NCI-H1930 (cell line): ENCODE measurements around the gene SLBP.
"Not testable (repeated sequence)": the region's sequence is repeated elsewhere in the genome, so short reads cannot be mapped to it uniquely, and the experiment has no call there.

Experiments
- DNase-seq, 2 experiments: peaks; one replicate each; lab custom pipeline; 2025; lab: John Stamatoyannopoulos, UW

Gene SLBP

GRCh38 chr4:1711055-1711570 lies 1.0 kb downstream of the SLBP start:
- DNase-seq: no peak

GRCh38 chr4:1708581-1708980 lies 3.5 kb downstream of the SLBP start:
- DNase-seq: no peak

DNA sequence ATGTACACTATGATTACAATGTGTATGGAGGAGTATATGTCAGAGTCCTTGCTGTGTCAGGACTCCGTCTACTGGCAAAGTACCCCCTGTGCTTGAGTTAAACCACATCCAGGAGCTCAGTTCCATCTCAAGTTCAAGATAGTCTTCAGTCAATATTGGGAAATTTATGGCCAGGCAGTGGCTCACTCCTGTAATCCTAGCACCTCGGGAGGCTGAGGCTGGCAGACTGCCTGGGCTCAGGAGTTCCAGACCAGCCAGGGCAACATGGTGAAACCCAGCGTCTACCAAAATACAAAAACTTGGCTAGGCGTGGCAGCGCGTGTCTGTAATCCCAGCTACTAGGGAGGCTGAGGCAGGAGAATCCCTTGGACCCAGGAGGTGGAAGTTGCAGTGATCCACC lies 5.8 kb downstream of the SLBP start:
- DNase-seq: no peak

GRCh38 chr4:1705732-1706131 lies 6.4 kb downstream of the SLBP start:
- no peak for DNase-seq

DNA sequence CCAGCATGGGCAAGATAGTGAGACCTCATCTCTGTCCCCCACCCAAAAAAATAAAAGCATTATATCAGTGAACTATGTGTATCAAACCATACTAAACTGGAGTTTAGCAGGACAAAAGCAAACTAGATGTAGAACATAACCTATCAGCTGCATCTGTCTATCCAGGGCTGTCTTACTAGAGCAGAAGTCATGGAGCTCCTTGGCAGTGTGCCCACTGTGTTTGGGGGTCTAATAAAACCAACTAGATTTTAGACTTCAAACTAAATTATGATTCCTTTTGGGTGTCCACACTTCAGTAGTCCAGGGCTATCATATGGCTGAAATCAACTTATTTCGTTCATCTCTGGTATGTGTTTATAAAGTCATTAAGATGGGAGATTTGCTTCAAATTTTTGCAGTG lies 8.3 kb downstream of the SLBP start:
- no peak for DNase-seq

DNA sequence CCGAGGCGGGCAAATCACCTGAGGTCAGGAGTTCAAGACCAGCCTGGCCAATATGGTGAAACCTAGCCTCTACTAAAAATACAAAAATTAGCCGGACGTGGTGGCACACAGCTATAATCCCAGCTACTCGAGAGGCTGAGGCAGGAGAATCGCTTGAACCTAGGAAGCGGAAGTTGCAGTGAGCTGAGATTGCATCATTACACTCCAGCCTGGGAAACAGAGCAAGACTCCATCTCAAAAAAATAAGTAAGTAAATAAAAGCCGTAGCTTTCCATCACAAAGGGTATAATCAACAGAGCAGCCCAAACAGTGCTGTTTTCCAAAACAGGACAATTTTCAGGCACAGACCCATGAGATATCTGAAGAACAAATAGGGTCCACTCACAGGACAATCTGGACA lies 10.4 kb downstream of the SLBP start:
- not testable (repeated sequence) for DNase-seq

GRCh38 chr4:1695913-1696312 lies 16.2 kb downstream of the SLBP start:
- no peak for DNase-seq

DNA sequence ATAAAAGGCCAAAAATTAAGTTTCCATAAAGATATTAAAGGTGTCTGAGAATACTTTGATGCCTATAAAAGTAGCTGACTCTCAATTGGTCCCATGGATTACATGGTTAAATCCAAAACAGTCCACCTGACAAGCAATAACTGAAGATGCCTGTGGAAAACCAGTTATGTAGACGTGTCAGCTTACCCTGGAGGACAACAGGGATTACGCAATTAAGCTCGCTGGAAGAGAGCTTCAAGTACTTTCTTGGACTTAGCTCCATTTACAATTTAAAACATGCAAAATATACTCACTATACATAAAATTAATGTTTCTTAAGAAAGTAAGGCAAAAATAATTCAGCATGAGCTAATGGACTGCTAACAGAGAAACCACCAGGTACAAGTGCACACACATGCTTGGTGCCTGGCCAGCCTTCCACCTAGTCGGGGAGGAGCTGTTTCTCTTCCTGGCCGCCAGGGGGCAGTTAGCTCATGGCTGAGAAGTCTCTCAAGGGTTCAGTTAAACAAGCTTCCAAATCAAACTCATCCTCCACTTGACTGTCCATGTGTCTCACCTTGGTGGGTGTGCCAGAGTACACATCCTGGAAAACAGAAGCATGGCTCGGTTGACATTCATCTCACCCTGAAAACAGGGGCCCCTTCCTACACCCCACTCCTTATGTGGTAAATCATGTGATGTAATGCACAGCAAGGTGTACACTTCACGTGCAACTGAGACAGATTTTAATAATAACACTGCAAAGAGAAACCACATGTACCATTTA lies 18.8 kb downstream of the SLBP start:
- peak; percentile 20 to 74 for DNase-seq

GRCh38 chr4:1691737-1692373 lies 20.3 kb downstream of the SLBP start:
- no peak for DNase-seq

GRCh38 chr4:1690698-1691097 lies 21.4 kb downstream of the SLBP start:
- no peak for DNase-seq

DNA sequence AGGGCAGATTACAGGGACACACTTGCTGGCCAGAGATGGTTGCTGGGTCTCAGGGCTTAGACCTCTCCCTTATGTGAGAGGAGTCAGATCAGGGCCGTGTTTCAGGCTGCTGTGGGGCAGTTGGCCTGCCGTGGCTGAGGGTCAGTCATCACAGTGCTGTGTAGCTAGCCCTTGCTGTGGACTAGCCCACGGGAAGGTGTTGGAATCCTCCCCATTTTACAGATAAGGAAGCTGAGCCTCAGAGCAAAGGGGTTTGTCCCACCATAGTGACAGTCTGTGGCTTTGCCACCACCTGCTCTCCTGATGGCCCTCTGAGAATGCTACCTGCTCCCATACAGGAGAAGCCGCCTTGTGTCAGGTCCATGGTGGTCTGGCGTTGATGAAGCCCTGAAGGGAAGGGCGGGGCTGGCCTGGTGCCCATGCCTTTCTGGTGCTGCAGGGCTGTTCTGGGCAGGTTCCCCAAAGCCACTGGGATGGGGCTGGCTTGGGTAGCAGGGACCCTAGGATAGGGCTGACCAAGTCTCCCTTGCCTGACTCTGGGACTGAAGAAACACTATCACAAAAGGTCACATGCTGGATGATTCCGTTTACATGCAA lies 25.6 kb downstream of the SLBP start:
- DNase-seq: no peak

- no peak for DNase-seq
Observed at GRCh38 chr4:1685235-1686150, 26.6 kb downstream of the SLBP start.

DNA sequence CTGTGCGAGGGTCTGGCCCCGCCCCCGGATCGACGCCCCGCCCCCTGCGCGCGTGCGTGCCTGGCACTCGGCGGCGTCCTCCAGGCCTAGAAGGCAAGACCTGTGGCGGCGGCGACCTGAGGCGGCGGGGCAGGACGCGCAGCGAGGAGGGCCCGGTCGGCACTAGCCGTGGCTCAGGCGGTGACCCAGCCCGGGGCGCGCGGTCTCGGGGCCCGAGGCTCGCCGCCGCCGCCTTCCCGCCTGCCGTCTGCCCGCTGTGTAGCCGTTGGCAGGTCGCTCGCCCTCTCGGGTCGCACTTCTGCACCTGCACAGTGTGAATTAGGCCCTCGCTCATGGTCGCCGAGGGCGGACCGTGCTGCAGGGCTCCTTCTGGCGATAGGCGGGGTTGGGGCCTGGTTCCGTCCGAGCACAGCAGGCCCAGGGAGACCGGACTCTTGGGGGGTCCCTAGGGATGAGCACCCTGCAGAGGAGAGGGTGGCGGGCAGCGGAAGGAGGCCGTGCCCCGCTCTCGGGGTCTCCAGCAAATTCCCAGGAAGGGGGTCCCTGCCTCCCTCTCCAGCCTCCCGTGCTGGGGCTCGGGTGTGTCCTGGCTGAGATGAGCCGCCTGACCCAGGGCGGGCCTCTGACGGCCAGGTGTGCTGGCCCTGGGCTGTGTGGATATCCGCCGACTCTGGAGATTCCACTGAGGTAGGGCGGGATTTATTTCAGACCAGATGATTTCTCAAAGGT lies 27.4 kb downstream of the SLBP start:
- no peak for DNase-seq

DNA sequence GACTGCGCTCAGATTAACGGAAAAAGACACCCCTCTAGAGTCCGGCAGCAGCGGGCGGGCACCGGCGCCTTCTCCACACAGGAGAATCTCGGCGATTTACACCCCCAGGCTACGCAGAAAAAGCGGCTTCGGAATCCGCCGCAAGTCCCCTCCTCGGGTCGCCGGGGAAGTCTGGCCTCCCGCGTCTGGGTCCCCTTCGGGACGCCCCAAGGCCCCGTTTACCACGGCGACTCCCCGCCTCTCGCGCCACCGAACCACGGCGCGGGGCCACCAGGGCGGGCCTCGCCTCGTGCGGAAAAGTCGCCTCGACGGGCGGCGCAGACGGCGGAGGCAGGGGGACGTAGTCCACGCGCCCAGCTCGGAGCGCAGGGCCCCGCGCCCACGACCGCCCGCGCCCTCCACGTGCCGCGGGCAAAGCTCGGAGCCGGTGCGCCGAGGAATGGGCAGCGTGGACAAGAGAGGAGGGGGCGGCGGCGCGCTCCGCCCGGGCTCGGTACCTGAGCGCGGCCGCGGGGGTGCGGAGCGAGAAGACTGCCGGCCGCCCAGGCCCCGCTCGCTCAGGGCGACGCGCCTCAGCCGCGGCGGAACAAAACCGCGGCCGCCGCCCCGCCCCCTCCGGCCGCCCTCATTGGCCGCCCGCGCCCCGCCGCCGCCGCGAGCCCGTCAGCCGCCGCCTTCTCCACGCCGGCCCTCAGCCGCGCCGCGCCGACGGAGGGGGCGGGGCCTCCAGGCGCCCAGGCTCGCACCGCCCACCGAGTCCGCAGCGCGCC lies 28.2 kb downstream of the SLBP start, which contains the start of gene FAM53A:
Gene FAM53A (minus strand): TSS at position 578 of the 770 bp plus-strand sequence. CDS start 15,572 bp downstream, outside the sequence.
- peak; percentile 75 to 85 for DNase-seq

- DNase-seq: no peak
Observed at GRCh38 chr4:1683261-1683735, 28.8 kb downstream of the SLBP start.

DNA sequence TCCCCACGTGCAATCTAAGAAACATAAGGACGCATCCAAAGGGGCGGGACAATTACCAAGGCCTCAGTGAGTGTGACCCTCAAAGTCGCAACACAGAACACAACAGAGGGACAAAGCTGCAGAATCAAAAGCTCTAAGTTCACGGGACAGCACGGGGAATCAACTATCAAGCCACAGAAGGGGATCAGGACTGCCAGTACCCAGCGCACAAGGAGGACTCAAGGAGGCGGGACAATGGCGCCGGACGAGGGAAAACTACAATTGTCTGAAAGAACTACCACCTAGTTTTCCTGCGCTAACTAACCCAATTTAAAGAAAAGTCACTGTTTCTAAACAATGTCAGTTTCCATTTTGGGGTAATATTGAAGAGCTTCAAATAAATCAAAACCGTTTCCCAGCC lies 29.3 kb downstream of the SLBP start:
- no peak for DNase-seq

GRCh38 chr4:1678244-1678643 lies 33.9 kb downstream of the SLBP start:
- no peak for DNase-seq

- no peak for DNase-seq
Observed at GRCh38 chr4:1676605-1677525, 35.3 kb downstream of the SLBP start.

DNA sequence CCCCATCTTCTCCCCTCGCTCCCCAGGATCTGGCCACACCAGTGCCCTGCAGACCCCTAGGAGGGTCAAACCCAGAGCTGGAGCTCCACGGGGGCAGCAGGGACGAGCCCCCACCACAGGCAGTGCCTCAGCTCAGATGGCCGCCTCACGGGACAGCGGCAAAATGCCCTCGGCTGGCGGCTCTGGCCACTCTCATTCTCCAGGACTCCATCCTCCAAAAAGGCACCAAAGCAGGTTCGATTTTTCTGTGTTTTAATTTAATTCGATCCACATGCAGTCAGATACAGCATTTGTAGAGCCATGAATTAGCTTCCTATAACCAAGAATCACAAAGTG lies 36.3 kb downstream of the SLBP start:
- DNase-seq: no peak
